Gastroesophageal sphincter (tissue), 4 donors: ENCODE measurements around the gene SNX6. TPM values are rescaled to one million over a fixed set of nuclear protein-coding genes. Genes with fewer than 3 reads are reported as not detected.

Experiments
- ATAC-seq: fragments of 150-250 bp; one replicate; pipeline ENCODE4 v1.9.1; 2016; ENCODE audit warnings: mild to moderate bottlenecking, moderate library complexity
- H3K27ac ChIP-seq, 4 donors: fragments of 200-600 bp; sonication (generic) in 3 of 4; 1 replicate in 3 of 4; 2 replicates in 1 of 4; pipeline ENCODE4 v1.5.1; 2016 to 2019
- H3K27me3 ChIP-seq: fragments of 200-600 bp; sonication (generic); one replicate; pipeline ENCODE4 v1.5.1; 2019
- H3K36me3 ChIP-seq, 2 donors: fragments of 200-600 bp; sonication (generic); one replicate each; pipeline ENCODE4 v1.5.1; 2019; ENCODE audit warnings: control low read depth in 1 of 2
- H3K4me1 ChIP-seq, 3 donors: fragments of 200-600 bp; sonication (generic); 1 replicate in 2 of 3; 2 replicates in 1 of 3; pipeline ENCODE4 v1.5.1; 2016 to 2019; ENCODE audit warnings: control low read depth in 2 of 3
- H3K4me3 ChIP-seq, 2 donors: fragments of 200-600 bp; sonication (generic); one replicate each; pipeline ENCODE4 v1.5.1; 2019; ENCODE audit warnings: mild to moderate bottlenecking in 1 of 2, moderate library complexity in 1 of 2
- H3K9me3 ChIP-seq, 3 donors: fragments of 200-600 bp; sonication (generic); one replicate each; pipeline ENCODE4 v1.5.1; 2017 to 2019; ENCODE audit warnings: control low read depth in 2 of 3
- CTCF ChIP-seq, 4 experiments: fragments of 200-600 bp in 2 of 4; fragments of 450-650 bp in 2 of 4; sonication (generic) in 1 of 4; IDR thresholded peaks; one replicate each; pipeline ENCODE4 v1.5.1; 2017 to 2019; ENCODE audit warnings: antibody characterized with exemption in 4 of 4, mild to moderate bottlenecking in 2 of 4, moderate library complexity in 2 of 4
- EP300 ChIP-seq: sonication (generic); formaldehyde crosslinking; IDR thresholded peaks from one replicate; pipeline ENCODE4 v1.6.1; 2017; ENCODE audit warnings: antibody characterized with exemption, mild to moderate bottlenecking
- POLR2A ChIP-seq, 2 donors: fragments of 450-650 bp; IDR thresholded peaks; one replicate each; pipeline ENCODE4 v1.6.1; 2017; ENCODE audit warnings: antibody characterized with exemption in 2 of 2, mild to moderate bottlenecking in 2 of 2, moderate library complexity in 1 of 2
- POLR2AphosphoS5 ChIP-seq: sonication (generic); formaldehyde crosslinking; IDR thresholded peaks from one replicate; pipeline ENCODE4 v1.6.1; 2017; ENCODE audit warnings: antibody characterized with exemption
- WGBS, 2 donors: methylation state at CpG; one replicate each; pipeline ENCODE4 v1.1.5; 2018; ENCODE audit warnings: low coverage in 1 of 2; 5-methylcytosine and 5-hydroxymethylcytosine counted together
- total RNA-seq, 4 donors: library from RNA; depleted of rRNA; stranded (reverse); fragments of >200 nt; gene quantifications; one replicate each; pipeline ENCODE4 v1.1.0, GENCODE V29; 2016

SNX6 gene
- total RNA-seq, 4 donors from 2014 or later = 68.6 to 199 (median 113) TPM

- Histone ChIP-seq H3K27me3 (no peaks in the 10 kb centered on the region), H3K4me1 (no peaks in the 10 kb centered on the region), H3K36me3 (peaks cover 0 to 100% of the 10 kb centered on the region in 2 donors), H3K4me3 (no peak overlapping the region), H3K9me3 (no peaks in the 10 kb centered on the region), H3K27ac (no peak overlapping the region)
- WGBS, 2 donors = 85 to 93% methylated on average over 9 of the region's 11 CpGs
- ATAC-seq = no peak
- TF ChIP-seq EP300 = no peak
- TF ChIP-seq CTCF (IDR thresholded peaks at IDR 0.05) = no peak
- no peak for TF ChIP-seq POLR2A (IDR thresholded peaks at IDR 0.05)
- no peak for TF ChIP-seq POLR2AphosphoS5
These were observed 36.1 kb downstream of the SNX6 start for GRCh38 chr14:34593740-34594375.

DNA sequence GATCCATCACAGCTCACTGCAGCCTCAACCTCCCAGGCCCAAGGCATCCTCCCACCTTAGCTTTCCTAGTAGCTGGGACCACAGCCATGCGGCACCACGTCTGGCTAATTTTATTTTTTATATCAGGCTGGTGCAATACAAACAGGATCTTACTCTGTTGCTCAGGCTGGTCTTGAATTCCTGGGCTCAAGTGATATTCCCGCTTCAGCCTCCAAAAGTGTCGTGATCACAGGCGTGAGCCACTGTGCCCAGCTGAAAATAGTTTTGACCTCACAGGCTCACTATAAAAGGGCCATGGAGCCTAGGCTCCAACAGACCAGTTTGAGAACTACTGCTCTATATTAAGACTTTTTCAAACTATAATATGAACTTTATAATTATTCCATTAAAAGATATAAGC lies 37.3 kb downstream of the SNX6 start:
- H3K4me1 ChIP-seq = no peaks in the 10 kb centered on the region
- ATAC-seq = no peak
- no peaks in the 10 kb centered on the region for H3K27me3 ChIP-seq
- no peaks in the 10 kb centered on the region for H3K9me3 ChIP-seq
- no peak overlapping the region for H3K4me3 ChIP-seq
- TF ChIP-seq POLR2AphosphoS5 = no peak
- no peak for TF ChIP-seq CTCF (IDR thresholded peaks at IDR 0.05)
- TF ChIP-seq POLR2A (IDR thresholded peaks at IDR 0.05) = no peak
- 94 to 100% methylated on average over 2 of the region's 5 CpGs for WGBS, 2 donors
- H3K27ac ChIP-seq = no peak overlapping the region
- H3K36me3 ChIP-seq = peaks cover 0 to 100% of the 10 kb centered on the region in 2 donors

GRCh38 chr14:34583525-34583924 lies 46.4 kb downstream of the SNX6 start:
- WGBS, 2 donors = 75 to 83% methylated on average over 5 to 6 of the region's 6 CpGs

DNA sequence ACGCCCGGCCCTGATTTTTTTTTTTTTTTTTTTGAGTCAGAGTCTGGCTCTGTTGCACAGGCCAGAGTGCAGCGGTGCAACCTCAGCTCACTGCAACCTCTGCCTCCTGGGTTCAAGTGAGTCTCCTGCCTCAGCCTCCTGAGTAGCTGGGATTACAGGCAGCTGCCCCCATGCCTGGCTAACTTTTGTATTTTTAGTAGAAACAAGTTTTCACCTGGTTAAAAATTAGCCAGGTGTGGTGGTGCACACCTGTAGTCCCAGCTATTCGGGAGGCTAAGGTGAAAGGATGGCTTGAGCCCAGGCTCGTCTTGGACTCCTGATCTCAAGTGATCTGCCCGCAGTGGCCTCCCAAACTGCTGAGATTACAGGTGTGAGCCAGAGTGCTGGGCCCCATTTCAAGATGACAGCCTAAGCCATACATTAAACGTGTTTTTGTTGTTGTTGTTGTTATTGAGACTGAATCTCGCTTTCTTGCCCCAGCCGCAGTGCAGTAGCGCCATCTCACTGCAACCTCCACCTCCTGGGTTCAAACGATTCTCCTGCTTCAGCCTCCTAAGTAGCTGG lies 47.7 kb downstream of the SNX6 start:
- H3K36me3 ChIP-seq = peaks cover 0 to 95% of the 10 kb centered on the region in 2 donors
- ATAC-seq = no peak
- WGBS, 2 donors = 91 to 95% methylated on average over 8 to 11 of the region's 11 CpGs
- TF ChIP-seq EP300 = no peak
- no peak for TF ChIP-seq POLR2A (IDR thresholded peaks at IDR 0.05)
- TF ChIP-seq CTCF (IDR thresholded peaks at IDR 0.05) = no peak
- TF ChIP-seq POLR2AphosphoS5 = no peak
- no peaks in the 10 kb centered on the region for H3K4me1 ChIP-seq
- H3K4me3 ChIP-seq = no peak overlapping the region
- H3K27ac ChIP-seq = no peak overlapping the region
- no peaks in the 10 kb centered on the region for H3K27me3 ChIP-seq
- H3K9me3 ChIP-seq = no peaks in the 10 kb centered on the region

More at GRCh38 chr14:34583525-34583924, 46.4 kb downstream of the SNX6 start:
- TF ChIP-seq CTCF (IDR thresholded peaks at IDR 0.05) (no peak), POLR2AphosphoS5 (no peak), EP300 (no peak), POLR2A (IDR thresholded peaks at IDR 0.05) (no peak)
- H3K4me3 ChIP-seq = no peak overlapping the region
- no peak overlapping the region for H3K27ac ChIP-seq
- no peaks in the 10 kb centered on the region for H3K9me3 ChIP-seq
- no peaks in the 10 kb centered on the region for H3K27me3 ChIP-seq
- no peaks in the 10 kb centered on the region for H3K4me1 ChIP-seq
- H3K36me3 ChIP-seq = peaks cover 0 to 94% of the 10 kb centered on the region in 2 donors
- no peak for ATAC-seq

GRCh38 chr14:34580381-34580780 lies 49.6 kb downstream of the SNX6 start:
- WGBS, 2 donors = 88 to 100% methylated on average over 3 of the region's 5 CpGs
- Histone ChIP-seq H3K9me3 (no peaks in the 10 kb centered on the region), H3K36me3 (peaks cover 0 to 97% of the 10 kb centered on the region in 2 donors), H3K4me1 (no peaks in the 10 kb centered on the region), H3K27me3 (no peaks in the 10 kb centered on the region), H3K4me3 (no peak overlapping the region), H3K27ac (no peak overlapping the region)
- ATAC-seq = no peak
- no peak for TF ChIP-seq CTCF (IDR thresholded peaks at IDR 0.05)
- no peak for TF ChIP-seq POLR2AphosphoS5
- no peak for TF ChIP-seq POLR2A (IDR thresholded peaks at IDR 0.05)
